Measurements from ENCODE around the gene EHD1.

Gene EHD1

GRCh38 chr11:64871492-64871891 lies 6.9 kb downstream of the EHD1 start:
- no peak for DNase-seq

GRCh38 chr11:64870893-64871466 lies 7.4 kb downstream of the EHD1 start:
- DNase-seq: no peak

- DNase-seq: no peak
These were observed 8.1 kb downstream of the EHD1 start for GRCh38 chr11:64870176-64870892.

- DNase-seq: no peak
These were observed 8.7 kb downstream of the EHD1 start for GRCh38 chr11:64869571-64870175.

- DNase-seq: no peak
These were observed 9.4 kb downstream of the EHD1 start for GRCh38 chr11:64868904-64869570.

GRCh38 chr11:64867748-64868462 lies 10.5 kb downstream of the EHD1 start:
- DNase-seq: no peak

GRCh38 chr11:64866173-64866491 lies 12.3 kb downstream of the EHD1 start:
- no peak for DNase-seq

- no peak for DNase-seq
These were observed 12.9 kb downstream of the EHD1 start for GRCh38 chr11:64865286-64866172.

GRCh38 chr11:64864473-64865285 lies 13.7 kb downstream of the EHD1 start:
- no peak for DNase-seq

GRCh38 chr11:64864135-64864472 lies 14.3 kb downstream of the EHD1 start:
- no peak for DNase-seq

- no peak for DNase-seq
These were observed 14.9 kb downstream of the EHD1 start for GRCh38 chr11:64863391-64864060.

- DNase-seq: no peak
These were observed 15.4 kb downstream of the EHD1 start for GRCh38 chr11:64862987-64863390.

GRCh38 chr11:64861227-64861975 lies 17.0 kb downstream of the EHD1 start:
- peak; percentile 26 for DNase-seq

- DNase-seq: peak; percentile 43
These were observed 18.6 kb downstream of the EHD1 start for GRCh38 chr11:64859542-64860414.

- DNase-seq: no peak
These were observed 19.8 kb downstream of the EHD1 start for GRCh38 chr11:64858467-64859263.

GRCh38 chr11:64857485-64857884 lies 20.9 kb downstream of the EHD1 start:
- no peak for DNase-seq

- DNase-seq: no peak
These were observed 21.8 kb downstream of the EHD1 start for GRCh38 chr11:64856382-64857227.

Data from SIG-M5 (cell line).